Transverse colon (tissue), 4 donors: Measurements from ENCODE around the gene DCST2. TPM values are rescaled to one million over a fixed set of nuclear protein-coding genes. Genes with fewer than 3 reads are reported as not detected.

ENCODE experiments used
- DNase-seq: peaks from one replicate; pipeline ENCODE4 v3.0.0-alpha.2; 2019
- H3K27ac ChIP-seq, 4 donors: fragments of 200-600 bp; sonication (generic); 2 replicates each; pipeline ENCODE4 v1.5.1; 2016 to 2018; ENCODE audit warnings: inconsistent platforms in 4 of 4
- H3K27me3 ChIP-seq: fragments of 200-600 bp; sonication (generic); 2 replicates; pipeline ENCODE4 v1.5.1; 2017; ENCODE audit warnings: inconsistent platforms
- H3K36me3 ChIP-seq, 4 donors: fragments of 200-600 bp; sonication (generic); 2 replicates each; pipeline ENCODE4 v1.5.1; 2017 to 2019; ENCODE audit warnings: inconsistent platforms in 4 of 4
- H3K4me1 ChIP-seq, 4 donors: fragments of 200-600 bp; sonication (generic); 2 replicates each; pipeline ENCODE4 v1.5.1; 2017 to 2020; ENCODE audit warnings: inconsistent platforms in 4 of 4
- H3K4me3 ChIP-seq, 4 donors: fragments of 200-600 bp; sonication (generic); 1 replicate in 1 of 4; 2 replicates in 3 of 4; pipeline versions ENCODE4 v1.5.1 to v1.6.1; 2017 to 2019; ENCODE audit warnings: inconsistent platforms in 4 of 4
- H3K9me3 ChIP-seq, 2 donors: fragments of 200-600 bp; sonication (generic); 2 replicates each; pipeline ENCODE4 v1.5.1; 2017 to 2019; ENCODE audit warnings: inconsistent platforms in 2 of 2
- EP300 ChIP-seq: sonication (generic); formaldehyde crosslinking; IDR thresholded peaks from one replicate; pipeline ENCODE4 v1.6.1; 2017; ENCODE audit warnings: antibody characterized with exemption, low read depth
- POLR2A ChIP-seq: fragments of 450-650 bp; IDR thresholded peaks from one replicate; pipeline ENCODE4 v1.6.1; 2016; ENCODE audit warnings: antibody characterized with exemption, mild to moderate bottlenecking, moderate library complexity
- POLR2AphosphoS5 ChIP-seq, 3 donors: sonication (generic); formaldehyde crosslinking; IDR thresholded peaks; one replicate each; pipeline ENCODE4 v1.6.1; 2016; ENCODE audit warnings: antibody characterized with exemption in 3 of 3
- WGBS, 2 donors: methylation state at CpG; one replicate each; pipeline ENCODE4 v1.1.5; 2018; ENCODE audit warnings: low coverage in 1 of 2; 5-methylcytosine and 5-hydroxymethylcytosine counted together
- in situ Hi-C, 4 donors: fragments of 200-750 bp; cut with MboI; loops; one replicate each; pipeline versions ENCODE4 v1.15.0 to v1.15.1; 2017; ENCODE audit warnings: low sequenced_read_pairs in 3 of 4, low pct_ligation_motif_present in 1 of 4, low pct_unique_long_range_greater_than_20kb in 1 of 4
- intact Hi-C: fragments of 100-400 bp; cut with DNase I; formaldehyde crosslinking; loops from one replicate; pipeline ENCODE4 v1.15.1; 2023; ENCODE audit warnings: low total_unique reads
- total RNA-seq, 4 donors: library from RNA; depleted of rRNA; stranded (reverse); fragments of >200 nt; gene quantifications; one replicate each; pipeline ENCODE4 v1.1.0, GENCODE V29; 2016
- TF ChIP-seq, protein P1 (sequence below), 5 experiments: fragments of 200-600 bp in 3 of 5; fragments of 450-650 bp in 2 of 5; sonication (generic) in 3 of 5; IDR thresholded peaks; 1 replicate in 2 of 5; 2 replicates in 3 of 5; pipeline ENCODE4 v1.5.1; 2016 to 2017; ENCODE audit warnings: antibody characterized with exemption in 5 of 5, inconsistent platforms in 3 of 5, mild to moderate bottlenecking in 2 of 5, moderate library complexity in 1 of 5

Gene DCST2
- total RNA-seq, 4 donors from 2014 or later, result 1.9 to 4.6 (median 4.5) TPM; not detected in 1

DNA sequence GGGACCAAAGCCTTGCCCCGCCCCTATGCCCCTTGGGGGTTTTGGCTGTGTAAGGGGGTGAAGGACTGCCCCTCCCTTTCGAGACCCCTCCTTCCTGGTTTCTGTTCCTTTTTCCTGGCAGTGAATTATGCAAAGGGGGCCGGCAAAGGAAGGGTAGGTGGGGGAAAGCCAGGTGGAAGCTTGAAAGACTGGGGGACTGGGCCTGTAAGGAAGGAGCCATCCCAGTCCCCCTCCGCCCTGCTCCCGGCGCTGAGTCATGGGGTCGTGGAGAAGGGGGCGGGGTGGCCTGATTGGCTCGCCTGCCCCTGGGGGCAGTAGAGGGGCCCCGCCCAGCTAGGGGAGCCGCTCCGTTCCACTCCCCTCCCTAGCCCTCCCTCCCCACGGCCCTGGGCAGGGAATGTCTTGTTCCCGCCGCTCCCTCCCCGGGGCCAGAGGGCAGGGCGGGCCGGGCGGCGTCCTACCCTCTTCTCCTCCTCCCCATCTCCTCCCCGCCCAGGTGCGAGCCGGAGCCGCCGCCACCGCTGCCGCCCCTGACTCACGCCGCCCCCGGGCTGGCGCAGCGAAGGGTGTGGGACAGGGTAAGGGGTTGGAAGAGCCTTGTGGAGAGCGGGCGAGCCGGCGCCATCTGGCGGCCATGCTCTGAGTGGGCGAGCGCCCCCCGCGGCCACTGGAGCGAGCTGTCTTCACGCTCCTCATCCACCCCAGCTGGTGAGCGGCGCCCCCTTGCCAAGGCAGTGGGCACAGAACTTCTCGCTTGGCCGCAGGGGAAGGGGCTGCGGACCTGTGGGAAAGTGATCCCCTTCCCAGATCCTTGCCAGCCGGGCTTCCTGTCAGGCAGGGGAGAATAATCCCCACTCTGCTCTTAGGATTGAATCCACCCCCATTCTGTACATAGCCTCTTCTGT lies 16.3 kb downstream of the DCST2 start:
- H3K36me3 ChIP-seq, result peaks cover 0 to 12% (median 2%) of the 10 kb centered on the region in 4 donors
- H3K27me3 ChIP-seq, result no peaks in the 10 kb centered on the region
- TF ChIP-seq POLR2A (peak; percentile 58), POLR2AphosphoS5 (IDR thresholded peaks at IDR 0.05) (peak; percentile 71 to 97 (median 94)), EP300 (peak; percentile 100)
- TF ChIP-seq, protein P1, sequence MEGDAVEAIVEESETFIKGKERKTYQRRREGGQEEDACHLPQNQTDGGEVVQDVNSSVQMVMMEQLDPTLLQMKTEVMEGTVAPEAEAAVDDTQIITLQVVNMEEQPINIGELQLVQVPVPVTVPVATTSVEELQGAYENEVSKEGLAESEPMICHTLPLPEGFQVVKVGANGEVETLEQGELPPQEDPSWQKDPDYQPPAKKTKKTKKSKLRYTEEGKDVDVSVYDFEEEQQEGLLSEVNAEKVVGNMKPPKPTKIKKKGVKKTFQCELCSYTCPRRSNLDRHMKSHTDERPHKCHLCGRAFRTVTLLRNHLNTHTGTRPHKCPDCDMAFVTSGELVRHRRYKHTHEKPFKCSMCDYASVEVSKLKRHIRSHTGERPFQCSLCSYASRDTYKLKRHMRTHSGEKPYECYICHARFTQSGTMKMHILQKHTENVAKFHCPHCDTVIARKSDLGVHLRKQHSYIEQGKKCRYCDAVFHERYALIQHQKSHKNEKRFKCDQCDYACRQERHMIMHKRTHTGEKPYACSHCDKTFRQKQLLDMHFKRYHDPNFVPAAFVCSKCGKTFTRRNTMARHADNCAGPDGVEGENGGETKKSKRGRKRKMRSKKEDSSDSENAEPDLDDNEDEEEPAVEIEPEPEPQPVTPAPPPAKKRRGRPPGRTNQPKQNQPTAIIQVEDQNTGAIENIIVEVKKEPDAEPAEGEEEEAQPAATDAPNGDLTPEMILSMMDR (IDR thresholded peaks at IDR 0.05), result peak; percentile 97 to 100 (median 99)
- peak; percentile 96 for DNase-seq
- H3K4me3 ChIP-seq, result peak overlapping the region; percentile 17 to 40 (median 33)
- peaks cover 28 to 46% (median 36%) of the 10 kb centered on the region in 4 donors for H3K4me1 ChIP-seq
- H3K27ac ChIP-seq, result peak overlapping the region; percentile 85 to 96 (median 91)
- intact Hi-C loops, result no loop called here
- in situ Hi-C loops, result no loop called here
- 0 to 2% methylated on average over 7 to 20 of the region's 49 CpGs for WGBS, 2 donors
- no peaks in the 10 kb centered on the region for H3K9me3 ChIP-seq

DNA sequence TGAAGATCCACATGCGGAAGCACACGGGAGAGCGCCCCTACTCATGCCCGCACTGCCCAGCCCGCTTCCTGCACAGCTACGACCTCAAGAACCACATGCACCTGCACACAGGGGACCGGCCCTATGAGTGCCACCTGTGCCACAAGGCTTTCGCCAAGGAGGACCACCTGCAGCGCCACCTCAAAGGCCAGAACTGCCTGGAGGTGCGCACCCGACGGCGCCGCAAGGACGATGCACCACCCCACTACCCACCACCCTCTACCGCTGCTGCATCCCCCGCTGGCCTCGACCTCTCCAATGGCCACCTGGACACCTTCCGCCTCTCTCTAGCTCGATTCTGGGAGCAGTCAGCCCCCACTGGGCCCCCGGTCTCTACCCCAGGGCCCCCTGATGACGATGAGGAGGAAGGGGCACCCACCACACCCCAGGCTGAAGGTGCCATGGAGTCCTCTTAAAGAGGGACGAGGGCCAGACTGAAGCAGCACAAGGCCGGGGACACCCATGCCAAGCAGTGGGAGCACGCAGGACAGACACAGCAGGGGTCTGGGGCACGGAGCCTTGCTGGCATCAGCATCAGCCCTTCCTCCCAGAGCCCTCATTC lies 17.2 kb downstream of the DCST2 start:
- Histone ChIP-seq H3K4me3 (peak overlapping the region in 2 of 4 donors; percentile 36 to 40), H3K4me1 (peaks cover 34 to 55% (median 46%) of the 10 kb centered on the region in 4 donors), H3K27me3 (no peaks in the 10 kb centered on the region), H3K9me3 (no peaks in the 10 kb centered on the region), H3K27ac (peak overlapping the region; percentile 85 to 96 (median 91)), H3K36me3 (peaks cover 0 to 12% (median 2%) of the 10 kb centered on the region in 4 donors)
- DNase-seq, result peak; percentile 67
- TF ChIP-seq POLR2AphosphoS5 (IDR thresholded peaks at IDR 0.05) (peak in 2 of 3 donors; percentile 26 to 53), EP300 (no peak), POLR2A (no peak)
- TF ChIP-seq, protein P1 (IDR thresholded peaks at IDR 0.05), result no peak
- WGBS, 2 donors, result 68% methylated on average over 7 of the region's 26 CpGs; no CpG with 5 or more reads in 1 of the 2 donors
- in situ Hi-C loops, result no loop called here
- intact Hi-C loops, result no loop called here

DNA sequence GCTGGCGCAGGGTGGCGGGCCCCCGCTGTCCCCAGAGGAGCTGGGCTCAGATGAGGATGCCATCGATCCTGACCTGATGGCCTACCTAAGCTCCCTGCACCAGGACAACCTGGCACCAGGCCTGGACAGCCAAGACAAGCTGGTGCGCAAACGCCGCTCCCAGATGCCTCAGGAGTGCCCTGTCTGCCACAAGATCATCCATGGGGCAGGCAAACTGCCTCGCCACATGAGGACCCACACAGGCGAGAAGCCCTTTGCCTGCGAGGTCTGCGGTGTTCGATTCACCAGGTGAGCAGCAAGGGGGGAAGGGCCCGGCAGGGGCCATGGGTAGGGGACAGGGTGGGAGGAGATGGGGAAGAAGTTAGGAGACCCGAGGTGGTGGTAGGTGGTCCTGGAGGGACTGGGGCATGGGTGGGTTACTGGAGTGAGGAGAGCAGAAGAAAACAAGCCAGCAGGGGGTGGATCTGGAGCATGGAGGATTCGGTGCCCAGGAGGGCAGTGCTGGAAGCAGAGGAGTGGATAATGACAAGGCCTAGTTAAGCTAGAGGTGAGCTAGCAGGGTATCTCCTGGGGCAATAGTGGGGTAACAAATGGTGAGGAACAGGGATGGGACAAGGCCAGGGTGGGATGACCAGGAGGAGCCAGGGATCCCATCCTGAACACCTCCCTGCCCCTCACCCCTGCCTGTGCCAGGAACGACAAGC lies 17.9 kb downstream of the DCST2 start:
- Histone ChIP-seq H3K27ac (peak overlapping the region; percentile 85 to 96 (median 91)), H3K9me3 (no peaks in the 10 kb centered on the region), H3K4me3 (no peak overlapping the region), H3K4me1 (peaks cover 36 to 61% (median 52%) of the 10 kb centered on the region in 4 donors), H3K27me3 (no peaks in the 10 kb centered on the region), H3K36me3 (peaks cover 0 to 12% (median 2%) of the 10 kb centered on the region in 4 donors)
- in situ Hi-C loops, result no loop called here
- WGBS, 2 donors, result 76 to 86% methylated on average over 2 to 16 of the region's 16 CpGs
- TF ChIP-seq, protein P1 (IDR thresholded peaks at IDR 0.05), result no peak
- TF ChIP-seq POLR2A (no peak), EP300 (no peak), POLR2AphosphoS5 (IDR thresholded peaks at IDR 0.05) (peak in 2 of 3 donors; percentile 25 to 44)
- no peak for DNase-seq
- intact Hi-C loops, result no loop called here
